Thyroid gland (tissue), 4 donors: Measurements from ENCODE around the gene RAD51C.

Source experiments
- POLR2A ChIP-seq, 2 donors: fragments of 450-650 bp; IDR thresholded peaks; one replicate each; pipeline ENCODE4 v1.6.1; 2017; ENCODE audit warnings: antibody characterized with exemption in 2 of 2, mild to moderate bottlenecking in 2 of 2, moderate library complexity in 1 of 2
- TF ChIP-seq, protein P1 (sequence below), 6 experiments: fragments of 200-600 bp in 3 of 6; fragments of 450-650 bp in 3 of 6; sonication (generic) in 3 of 6; IDR thresholded peaks; one replicate each; pipeline ENCODE4 v1.5.1; 2016 to 2019; ENCODE audit warnings: antibody characterized with exemption in 6 of 6, mild to moderate bottlenecking in 2 of 6, inconsistent platforms in 1 of 6, moderate library complexity in 1 of 6

DNA sequence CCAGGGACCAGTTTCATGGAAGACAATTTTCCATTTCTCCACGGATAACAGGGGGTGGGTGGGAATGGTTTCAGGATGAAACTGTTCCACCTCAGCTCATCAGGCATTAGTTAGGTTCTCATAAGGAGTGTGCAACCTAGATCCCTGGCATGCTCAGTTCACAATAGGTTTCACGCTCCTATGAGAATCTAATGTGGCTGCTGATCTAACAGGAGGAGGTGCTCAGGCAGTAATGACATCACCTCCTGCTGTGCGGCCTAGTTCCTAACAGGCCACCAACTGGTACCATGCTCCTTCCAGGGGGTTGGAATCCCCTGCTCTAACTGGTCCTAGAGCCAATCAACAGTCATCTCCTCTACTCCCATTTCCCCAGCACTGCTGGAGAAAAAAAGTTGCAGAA is 20.4 kb upstream of the RAD51C start:
- TF ChIP-seq, protein P1, sequence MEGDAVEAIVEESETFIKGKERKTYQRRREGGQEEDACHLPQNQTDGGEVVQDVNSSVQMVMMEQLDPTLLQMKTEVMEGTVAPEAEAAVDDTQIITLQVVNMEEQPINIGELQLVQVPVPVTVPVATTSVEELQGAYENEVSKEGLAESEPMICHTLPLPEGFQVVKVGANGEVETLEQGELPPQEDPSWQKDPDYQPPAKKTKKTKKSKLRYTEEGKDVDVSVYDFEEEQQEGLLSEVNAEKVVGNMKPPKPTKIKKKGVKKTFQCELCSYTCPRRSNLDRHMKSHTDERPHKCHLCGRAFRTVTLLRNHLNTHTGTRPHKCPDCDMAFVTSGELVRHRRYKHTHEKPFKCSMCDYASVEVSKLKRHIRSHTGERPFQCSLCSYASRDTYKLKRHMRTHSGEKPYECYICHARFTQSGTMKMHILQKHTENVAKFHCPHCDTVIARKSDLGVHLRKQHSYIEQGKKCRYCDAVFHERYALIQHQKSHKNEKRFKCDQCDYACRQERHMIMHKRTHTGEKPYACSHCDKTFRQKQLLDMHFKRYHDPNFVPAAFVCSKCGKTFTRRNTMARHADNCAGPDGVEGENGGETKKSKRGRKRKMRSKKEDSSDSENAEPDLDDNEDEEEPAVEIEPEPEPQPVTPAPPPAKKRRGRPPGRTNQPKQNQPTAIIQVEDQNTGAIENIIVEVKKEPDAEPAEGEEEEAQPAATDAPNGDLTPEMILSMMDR (IDR thresholded peaks at IDR 0.05), result no peak
- TF ChIP-seq POLR2A (IDR thresholded peaks at IDR 0.05), result no peak
